ENCODE results near the gene TBC1D17.

GRCh38 chr19:49896863-49897621, 19.5 kb downstream of the TBC1D17 start, which contains the start of gene IL4I1:
- TF ChIP-seq CTCF (IDR thresholded peaks at IDR 0.05; ENCODE audit: low read depth, low read length, missing input control) (no peak), TAF1 (conservative IDR thresholded peaks at IDR 0.05) (no peak), YY1 (IDR thresholded peaks at IDR 0.05) (no peak), REST (IDR thresholded peaks at IDR 0.05) (peak; percentile 15), SP1 (IDR thresholded peaks at IDR 0.05) (no peak), RAD21 (IDR thresholded peaks at IDR 0.05) (no peak), JUND (IDR thresholded peaks at IDR 0.05) (no peak), GABPA (IDR thresholded peaks at IDR 0.05 in 1 of 2, conservative IDR thresholded peaks at IDR 0.05 in 1 of 2) (no peak), ZBTB33 (IDR thresholded peaks at IDR 0.05) (no peak)
- TF ChIP-seq, protein P1, sequence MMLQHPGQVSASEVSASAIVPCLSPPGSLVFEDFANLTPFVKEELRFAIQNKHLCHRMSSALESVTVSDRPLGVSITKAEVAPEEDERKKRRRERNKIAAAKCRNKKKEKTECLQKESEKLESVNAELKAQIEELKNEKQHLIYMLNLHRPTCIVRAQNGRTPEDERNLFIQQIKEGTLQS (IDR thresholded peaks at IDR 0.05): no peak
- TF ChIP-seq, protein P2, sequence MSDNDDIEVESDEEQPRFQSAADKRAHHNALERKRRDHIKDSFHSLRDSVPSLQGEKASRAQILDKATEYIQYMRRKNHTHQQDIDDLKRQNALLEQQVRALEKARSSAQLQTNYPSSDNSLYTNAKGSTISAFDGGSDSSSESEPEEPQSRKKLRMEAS (IDR thresholded peaks at IDR 0.05): no peak
